Activated CD4-positive, alpha-beta T cell treated with anti-CD3 and anti-CD28 coated beads, Interleukin-2, amount 50 U/mL, for 1 hour (primary cell): ENCODE results near the gene PRDM5.

Source experiments
- DNase-seq: peaks from one replicate; pipeline ENCODE4 v3.0.0-alpha.2; 2020

The PRDM5 gene

DNA sequence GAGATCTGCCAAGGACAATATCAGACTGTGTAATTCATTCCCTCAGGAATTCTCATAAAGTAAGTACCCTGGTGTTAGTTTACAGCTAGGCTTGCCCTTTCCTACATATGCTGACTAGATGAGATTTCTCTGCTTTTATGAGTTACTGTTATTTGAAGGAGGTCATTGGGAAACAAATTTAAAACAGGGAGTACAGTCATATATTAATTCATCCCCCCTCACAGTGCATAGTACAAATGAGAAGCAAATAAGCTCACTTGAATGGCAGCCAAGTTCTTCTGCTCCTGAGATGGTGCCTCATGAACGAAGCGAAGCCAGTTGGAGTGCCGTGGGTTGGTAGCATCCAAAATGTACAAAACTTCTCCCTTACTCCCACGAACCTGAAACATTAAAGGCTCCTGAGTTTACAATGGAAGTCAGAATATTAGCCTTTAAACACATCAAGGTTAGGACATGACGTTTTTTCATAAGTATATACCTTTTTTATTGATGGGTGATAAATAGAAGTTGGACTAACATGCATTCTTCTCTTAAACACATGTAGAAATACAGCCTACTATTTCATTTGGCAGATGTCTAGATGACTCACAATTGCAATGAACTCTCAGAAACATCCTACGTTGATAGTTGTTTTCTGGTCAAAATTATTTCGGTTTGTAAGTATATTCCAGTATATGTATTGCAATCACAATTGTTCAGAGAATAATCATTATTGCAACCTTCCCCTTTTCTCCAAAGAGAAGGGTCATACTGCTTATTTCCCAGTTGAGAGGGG, 69.2 kb downstream of the PRDM5 start:
- no peak for DNase-seq

DNA sequence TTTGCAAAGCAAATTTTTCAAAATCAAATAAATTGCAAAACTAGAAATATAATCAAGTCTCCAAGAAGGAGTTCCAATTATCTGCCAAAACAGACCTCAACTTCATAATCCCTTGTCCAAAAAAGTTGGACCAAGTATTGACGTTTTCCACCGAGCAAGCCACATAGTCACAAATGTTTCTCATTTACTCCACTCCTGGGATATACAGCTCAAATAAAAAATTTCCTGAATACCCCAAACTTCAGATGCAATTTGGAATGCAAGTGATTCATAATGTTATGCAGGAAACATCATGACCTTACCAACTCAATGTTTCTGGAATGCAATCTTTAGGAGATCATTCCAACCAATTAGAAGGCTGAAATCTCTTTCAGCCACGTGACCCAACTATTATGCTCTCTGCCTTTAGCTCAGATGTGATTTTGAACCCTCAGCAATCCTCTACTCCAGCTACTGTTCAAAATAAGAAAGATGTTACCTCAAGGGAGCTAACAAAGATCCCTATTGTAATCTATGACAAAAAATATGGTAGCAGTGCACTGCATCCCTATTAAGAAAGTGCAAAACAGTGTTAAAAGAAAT, 72.4 kb downstream of the PRDM5 start:
- no peak for DNase-seq

DNA sequence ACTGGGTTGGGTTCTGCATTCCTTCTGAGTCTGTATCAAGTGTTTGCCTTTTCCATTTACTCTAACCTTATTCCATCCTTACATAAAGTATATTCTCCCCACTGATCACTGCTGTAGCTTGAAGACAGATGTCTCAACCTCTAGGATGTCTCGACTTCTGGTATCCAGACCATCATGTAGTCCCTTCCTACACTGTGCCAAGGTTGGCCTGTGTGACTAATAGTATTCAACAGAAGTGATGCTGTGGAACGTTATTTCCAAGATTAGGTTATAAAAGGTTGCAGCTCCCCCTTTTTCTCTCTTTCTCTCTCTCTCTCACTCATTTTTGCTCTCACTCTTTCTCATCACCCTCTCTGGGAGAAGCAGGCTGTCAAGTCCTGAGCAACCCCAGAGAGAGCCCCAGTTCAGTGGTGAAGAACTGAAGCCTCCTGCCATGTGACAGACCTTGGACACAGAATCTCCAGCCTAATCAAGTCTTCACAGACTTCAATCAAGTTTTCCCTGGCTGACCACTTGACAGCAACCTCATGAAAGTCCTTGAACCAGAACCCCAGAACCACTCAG, 75.4 kb downstream of the PRDM5 start:
- no peak for DNase-seq

DNA sequence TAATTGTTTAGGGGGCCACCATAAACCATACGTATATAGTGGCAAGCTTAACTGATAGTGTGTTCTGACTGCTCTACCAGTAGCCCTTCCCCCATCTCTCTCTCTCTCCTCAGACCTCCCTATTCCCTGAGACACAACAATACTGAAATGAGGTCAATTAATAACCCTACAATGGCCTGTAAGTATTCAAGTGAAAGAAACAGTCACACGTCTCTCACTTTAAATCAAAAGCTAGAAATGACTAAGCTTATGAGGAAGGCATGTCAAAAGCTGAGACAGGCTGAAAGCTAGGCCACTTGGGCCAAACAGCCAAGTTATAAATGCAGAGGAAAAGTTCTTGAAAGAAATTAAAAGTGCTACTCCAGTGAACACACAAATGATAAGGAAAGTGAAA, 78.0 kb downstream of the PRDM5 start:
- DNase-seq: no peak

DNA sequence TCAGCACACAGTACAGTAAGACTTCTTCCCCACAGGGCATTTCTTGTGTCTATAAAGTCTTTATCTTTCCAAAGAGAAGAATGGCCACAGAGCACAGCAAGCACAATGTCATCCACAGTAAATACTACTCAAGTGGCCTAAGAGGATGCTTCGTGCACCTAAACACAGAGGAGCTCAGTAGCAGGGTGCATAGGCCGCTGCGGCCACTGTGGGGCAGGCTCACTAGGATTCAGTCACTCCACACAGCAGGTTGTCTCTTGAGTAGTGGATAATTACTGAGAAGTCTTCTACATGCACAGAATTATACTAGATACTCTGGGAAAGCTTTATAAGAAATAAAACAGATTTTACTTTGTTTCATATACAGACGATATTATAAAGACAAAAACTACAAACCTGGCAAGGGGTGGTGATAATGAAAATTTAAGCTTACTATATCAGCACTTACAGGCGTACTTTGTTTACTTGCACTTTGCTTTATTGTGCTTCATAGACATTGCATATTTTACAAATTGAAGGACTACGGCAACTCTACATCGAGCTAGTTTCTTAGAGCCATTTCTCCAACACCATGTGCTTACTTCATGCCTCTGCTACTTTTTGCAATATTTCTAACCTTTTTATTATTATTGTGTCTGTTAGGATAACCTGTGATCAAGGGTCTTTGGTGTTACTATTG, 78.5 kb downstream of the PRDM5 start:
- DNase-seq: no peak

DNA sequence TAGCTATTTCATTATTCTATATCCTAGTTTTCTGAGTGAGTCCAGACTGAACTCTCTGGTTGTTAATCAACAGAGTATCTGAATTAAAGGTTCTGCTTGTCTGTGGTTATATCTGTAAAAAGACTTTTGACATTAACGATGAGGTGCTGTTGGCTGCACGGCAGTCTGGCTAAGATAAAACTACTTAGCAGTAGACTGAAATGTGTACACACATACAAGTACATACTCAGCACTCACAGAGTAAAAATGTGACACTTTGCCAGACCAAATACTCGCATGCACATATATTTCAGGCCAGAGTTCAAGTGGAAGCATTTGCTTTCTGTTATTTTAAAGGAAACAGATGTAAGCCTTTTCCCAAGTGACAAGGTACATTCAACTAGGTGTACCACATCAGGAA, 80.5 kb downstream of the PRDM5 start:
- no peak for DNase-seq

DNA sequence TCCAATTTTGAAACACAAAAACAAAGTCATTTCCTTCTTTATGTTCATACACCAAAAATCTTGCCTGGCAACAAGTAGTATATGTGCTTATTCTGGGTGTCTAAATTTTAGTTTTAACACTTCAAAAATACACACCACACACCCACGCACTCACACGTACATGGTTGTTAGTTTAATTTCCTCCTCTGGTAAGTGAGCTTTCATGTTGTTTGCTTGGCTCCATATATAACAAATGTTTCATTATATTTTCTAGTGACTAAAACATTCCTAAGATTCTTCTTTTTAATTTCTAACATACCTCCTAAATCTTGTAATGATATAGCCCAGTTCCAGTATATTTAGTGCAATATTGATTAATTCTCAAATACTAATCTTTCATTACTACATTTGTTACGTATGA, 80.9 kb downstream of the PRDM5 start:
- DNase-seq: no peak

DNA sequence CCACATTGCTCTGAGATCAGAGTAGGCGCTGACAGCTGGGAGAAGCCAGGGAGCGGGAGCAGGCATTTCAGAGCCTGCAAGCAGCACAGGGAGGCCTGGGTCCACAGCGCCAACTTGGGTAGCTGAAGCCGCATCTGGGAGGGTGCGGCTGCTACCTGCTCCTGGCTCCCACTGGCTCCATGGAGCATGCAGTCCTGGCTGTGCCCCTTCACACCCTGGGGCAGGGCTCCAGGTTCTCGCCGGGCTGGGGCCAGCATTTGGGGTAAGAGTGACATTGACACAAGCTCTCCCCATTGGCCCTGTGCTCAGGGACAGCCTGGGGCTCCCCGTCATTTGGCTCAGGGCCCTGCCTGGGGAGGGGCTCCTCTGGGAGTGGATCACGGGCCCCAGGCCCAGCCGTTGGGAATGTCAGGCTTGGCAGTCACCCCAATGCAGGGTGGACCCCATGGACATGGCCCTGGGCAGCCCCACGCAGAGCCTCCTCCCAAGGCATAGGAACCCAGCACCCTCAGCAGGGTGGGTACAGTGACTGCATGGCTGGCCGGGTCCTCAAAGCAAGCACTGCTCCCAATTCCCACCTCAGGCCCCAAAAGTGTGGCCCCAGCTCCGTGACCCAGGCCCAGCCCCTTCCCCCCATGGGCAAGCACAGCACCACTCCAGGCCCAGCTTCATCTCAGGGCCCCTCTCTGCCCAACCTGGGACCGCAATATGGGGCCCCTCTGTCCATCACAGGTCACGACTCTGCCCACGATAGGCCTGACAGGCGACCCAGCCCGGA, 82.4 kb downstream of the PRDM5 start:
- DNase-seq: no peak

DNA sequence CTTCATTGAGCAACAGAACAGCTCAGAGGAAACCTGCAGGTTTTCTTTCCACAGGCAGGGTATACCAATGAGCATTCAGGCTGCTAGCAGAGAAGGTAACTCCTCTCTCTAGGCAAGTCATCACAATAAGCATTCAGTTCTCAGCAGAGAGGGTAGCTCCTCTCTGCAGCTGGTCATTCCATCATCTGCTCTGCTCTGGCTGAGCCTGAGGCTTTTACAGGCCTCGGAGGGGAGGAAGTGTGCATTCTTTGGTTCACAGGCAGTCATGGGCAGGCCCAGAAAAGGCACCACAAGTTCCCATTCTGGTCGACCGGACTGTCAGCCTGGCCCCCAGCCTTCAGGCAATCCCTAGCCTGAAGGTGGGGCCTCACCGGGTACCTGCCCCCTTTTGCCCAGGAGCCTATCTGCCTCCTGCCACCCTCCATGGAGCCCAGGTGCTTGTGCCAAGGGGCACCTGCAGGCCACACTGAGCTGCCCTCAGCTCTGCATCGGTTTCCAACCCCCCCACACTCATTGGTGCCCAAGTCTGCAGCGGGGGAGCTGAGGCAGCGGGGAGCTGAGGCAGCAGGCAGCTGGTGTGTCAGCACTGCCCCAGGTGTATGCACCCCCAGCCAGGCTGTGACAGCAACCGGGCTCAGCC, 83.1 kb downstream of the PRDM5 start:
- DNase-seq: no peak

DNA sequence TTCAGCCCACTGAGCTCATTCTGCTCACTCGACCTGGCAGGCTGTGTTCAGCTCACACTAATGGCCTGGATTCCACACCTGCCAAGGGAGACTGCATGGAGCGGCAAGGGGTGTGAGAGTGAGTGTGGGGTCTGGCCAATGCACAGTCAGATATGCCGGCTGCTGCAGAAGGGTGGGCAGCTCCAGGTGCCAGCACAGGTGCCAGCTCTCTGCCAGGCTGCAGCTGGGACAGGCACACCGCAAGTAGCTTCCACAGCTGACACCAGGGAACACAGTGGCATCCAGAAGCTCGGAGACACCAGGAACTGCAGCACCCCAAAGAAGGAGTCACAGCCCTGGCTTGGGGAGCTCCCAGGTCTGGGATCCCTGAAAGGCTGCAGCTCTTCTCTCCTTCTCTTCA, 83.7 kb downstream of the PRDM5 start:
- no peak for DNase-seq

DNA sequence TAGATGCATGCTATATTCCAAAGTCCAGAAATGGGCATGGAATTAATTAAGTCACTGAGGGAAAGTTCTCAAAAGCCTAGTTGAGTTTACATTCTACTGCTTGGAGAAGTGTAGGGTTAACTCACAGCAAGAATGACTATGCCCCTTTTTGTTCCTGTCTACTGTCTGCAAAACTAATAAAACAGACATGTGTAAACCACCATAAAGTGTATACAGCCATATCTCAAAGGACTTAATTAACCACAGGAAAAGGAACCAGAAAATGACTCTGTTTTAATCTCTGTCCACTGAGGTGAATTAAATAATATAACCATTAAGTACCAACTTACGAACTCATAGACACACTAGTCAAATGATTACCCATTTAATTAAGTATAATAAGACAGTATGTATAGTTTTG, 84.9 kb downstream of the PRDM5 start:
- DNase-seq: no peak

DNA sequence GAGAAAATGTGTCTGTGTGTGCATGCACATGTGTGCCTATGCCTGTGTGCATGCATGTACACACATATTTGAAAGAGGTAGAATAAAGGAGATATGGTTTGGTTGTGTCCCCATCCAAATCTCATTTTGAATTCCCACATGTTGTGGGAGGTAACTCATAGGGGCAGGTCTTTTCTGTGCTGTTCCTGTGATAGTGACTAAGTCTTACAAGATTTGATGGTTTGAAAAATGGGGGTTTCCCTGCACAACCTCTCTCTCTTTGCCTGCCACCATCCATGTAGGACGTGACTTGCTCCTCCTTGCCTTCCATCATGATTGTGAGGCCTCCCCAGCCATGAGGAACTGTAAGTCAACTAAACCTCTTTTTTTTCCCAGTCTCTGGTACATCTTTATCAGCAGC, 87.2 kb downstream of the PRDM5 start:
- DNase-seq: no peak

DNA sequence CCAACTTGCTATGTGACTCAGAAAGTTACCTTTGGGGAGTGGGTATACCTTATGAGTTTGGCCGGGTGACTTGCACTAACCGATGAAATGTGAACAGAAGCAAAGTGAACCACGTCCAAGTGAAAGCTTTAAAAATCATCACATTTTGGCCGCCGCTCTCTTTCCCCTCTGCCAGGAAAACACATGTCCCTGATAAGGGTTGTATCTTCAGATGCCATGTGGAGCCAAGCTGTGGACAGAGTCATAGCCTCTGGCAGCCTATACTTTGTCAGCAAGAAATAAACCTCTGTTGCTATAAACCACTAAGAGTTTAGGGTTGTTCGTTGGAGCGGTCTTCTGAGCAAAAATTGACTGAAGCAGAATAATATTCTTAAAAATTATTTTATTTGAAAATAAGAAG, 92.3 kb downstream of the PRDM5 start:
- no peak for DNase-seq

DNA sequence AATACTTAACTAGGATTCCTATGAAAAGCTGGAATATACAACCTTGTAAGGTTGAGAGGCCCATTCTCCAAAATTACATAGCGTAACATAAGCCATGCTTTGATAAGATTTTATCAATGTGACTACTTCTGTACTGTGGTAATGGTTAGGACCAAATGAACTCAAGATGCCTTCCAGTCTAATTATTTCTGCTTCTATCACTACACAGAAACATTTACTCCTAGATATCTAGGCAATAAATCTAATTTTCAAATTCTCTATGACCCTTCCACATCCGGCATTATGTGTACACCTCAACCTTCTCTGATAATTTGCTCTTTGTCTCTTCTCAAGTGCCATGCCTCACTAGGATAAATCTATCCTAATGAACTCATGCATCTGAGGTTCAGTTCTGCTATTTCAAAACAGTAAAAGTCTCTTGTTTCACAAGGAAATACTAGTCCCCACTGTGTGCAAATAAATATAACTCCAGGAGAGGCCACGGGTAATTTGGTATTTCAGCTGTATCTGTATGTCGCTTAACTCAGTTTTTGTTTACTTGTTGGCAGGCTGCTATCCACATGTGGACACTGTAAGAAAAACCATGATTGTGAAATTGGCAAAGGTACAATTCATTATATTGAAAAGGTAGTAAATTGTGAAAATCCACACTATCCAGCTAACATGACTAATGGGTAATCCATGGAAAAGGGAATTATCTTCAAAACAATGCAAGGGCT, 93.3 kb downstream of the PRDM5 start:
- no peak for DNase-seq

DNA sequence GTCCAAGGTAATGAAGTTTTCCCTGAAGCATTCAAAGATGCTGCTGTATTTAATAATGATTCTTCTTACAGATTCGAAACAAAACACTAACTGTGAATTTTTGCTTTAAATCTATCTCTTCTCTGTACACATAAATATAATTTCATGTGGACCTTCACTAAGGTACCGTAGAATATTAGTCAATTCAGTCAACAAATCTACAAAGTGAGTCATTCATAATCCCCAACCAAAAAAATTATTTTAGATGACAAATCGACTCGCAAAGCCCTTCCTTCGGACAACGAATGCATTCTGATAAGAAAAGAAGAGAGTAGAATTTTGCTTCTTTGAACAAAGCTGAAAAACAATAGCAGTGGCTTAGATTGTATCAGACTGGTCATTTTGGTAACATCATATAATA, 95.7 kb downstream of the PRDM5 start:
- DNase-seq: no peak

DNA sequence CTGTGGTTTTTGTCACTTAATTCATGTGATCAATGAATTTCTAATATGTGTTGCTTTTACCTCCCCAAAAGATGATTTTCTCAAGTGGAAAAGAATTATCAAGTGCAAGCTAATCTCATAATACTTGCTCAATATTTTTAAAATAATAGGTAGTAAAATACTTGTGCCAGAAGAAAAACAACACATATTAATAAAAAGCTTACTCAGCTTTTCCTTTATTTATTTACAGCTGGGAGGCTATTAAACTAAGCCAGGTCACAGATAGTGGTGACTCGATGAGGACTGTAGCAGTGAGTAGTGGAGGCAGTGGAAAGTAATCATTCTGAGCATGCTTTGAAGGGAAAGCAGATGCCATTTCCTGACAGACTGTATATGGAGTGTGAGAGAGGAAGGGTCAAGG, 96.1 kb downstream of the PRDM5 start:
- DNase-seq: no peak

DNA sequence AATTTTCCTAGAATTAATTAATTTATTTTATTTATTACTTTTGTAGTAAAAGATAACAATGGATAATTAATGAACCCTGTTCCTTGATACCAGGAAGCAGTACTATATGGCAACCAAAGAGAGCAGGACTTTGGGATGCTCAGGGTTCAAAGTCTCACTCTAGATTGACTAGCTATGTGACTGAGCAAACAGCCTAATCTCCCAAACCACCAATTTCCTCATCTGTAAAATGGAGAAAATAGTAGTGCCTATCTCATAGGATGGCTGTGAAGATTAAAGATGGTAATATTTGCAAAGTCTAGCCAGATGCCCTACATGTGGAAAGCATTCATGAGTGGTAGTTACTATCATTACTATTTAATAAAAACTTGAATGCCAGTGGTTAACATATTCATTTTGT, 97.6 kb downstream of the PRDM5 start:
- no peak for DNase-seq

DNA sequence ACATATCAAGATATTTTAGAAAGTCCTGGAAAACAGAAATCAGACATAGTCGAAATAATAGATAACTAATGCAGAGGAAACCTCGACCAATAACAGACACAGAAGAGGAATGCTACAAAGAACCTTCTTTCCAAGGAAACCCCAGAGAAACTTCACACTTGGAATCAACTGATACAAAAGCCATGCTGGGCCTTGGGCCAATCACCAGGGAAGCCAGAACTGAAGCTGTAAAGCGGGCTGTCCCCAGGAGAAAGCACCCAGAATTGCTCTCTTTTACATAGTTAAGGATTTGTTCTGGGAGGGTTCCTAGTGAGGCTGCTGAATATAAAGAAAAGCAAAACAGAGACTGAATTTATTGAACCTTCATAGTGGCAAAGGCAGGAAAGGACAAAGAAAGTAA, 100.5 kb downstream of the PRDM5 start:
- DNase-seq: no peak

DNA sequence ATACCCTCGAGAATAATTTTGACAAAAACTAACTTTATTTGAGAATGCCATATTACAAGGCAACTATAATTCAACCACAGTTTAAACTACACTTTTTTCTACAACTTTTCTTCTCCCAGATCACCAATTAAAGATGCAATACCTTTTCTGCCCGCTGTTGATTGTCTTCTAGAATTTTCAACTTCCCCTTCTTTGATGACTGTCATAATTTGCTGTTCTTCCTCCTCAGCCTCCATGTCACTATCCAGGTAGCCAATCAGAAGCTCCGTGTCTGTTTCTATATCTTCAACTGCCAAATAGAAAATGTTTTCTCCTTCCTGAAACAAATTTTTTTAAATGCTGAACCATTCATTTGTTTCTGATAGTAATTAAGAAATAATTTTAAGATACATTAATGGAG, 101.5 kb downstream of the PRDM5 start:
- DNase-seq: no peak

DNA sequence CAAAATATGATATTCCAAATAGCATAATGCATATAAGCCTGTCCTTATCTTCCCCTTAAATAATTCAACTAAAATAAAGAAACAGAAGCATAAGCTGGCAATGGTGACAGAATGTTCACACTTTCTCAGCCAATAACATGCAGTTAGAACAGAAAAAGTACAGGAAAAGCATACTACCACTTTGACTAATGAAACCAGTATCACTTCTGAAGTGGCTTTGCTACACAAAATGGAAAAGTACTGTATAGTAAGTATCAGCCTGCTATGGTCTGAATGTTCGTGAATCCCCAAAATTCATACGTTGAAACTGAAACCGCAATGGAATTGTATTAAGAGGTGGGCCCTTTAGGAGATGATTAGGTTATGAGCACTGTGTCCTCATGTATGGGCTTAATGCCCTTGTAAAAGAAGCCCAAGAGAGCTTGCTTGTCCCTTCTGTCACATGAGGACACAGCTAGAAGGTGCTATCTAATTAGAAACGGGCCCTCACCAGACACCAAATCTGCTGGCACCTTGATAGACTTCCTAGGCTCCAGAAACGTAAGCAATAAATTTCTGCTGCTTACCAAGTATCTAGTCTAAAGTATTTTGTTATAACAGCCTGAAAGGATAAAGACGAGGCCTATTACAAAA, 102.6 kb downstream of the PRDM5 start:
- DNase-seq: no peak

DNA sequence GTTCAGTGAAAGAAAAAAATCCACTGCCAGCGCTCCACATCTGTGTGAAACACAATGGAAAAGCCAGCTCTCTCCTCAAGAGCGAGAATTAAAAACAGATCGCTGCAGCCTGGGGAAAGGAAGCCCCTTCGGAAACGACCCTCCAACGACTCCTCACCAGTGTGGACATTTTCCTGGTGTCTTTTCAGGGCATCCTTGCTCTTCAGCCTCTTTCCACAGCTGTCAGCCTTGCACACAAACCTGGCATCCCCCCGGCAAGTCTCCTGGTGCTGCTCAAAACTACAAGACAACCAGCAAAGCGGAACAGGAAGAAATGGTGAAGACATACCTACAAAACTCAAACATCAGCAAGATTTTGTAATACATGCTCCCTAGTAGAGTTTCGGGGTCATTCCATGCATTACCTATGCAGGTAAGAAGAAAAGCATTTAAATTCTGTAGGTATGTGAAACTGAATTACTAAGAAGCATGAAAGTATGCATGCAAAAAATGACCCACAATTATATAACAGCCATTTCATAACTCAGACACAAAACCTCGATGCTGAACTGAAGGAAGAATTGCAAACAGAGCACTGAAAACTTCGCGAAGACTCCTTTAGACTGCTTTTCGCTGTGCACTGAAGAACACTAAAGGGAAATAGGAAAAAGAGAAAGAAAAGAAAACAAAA, 106.1 kb downstream of the PRDM5 start:
- DNase-seq: no peak
